T-helper 1 cell (primary cell): ENCODE data around the gene DCAF8.
"Not testable (repeated sequence)": the region's sequence is repeated elsewhere in the genome, so short reads cannot be mapped to it uniquely, and the experiment has no call there.

Experiments used
- DNase-seq, 5 donors: peaks; one replicate each; pipeline ENCODE4 v3.0.0-alpha.2; 2012 to 2020
- total RNA-seq, 4 donors: gene quantifications; one replicate each; lab custom pipeline; 2026; lab: John Stamatoyannopoulos, UW

Gene DCAF8
- 65.4 to 108 (median 97.2) reads per million in 4 donors for total RNA-seq

- peak; percentile 93 to 98 (median 96) for DNase-seq
Observed at GRCh38 chr1:160261893-160262794, at the start of gene DCAF8. DCAF8 (minus strand) TSS chr1:160262549; CDS start chr1:160244008, 18,541 bp downstream.

GRCh38 chr1:160309571-160309970 is 47.2 kb upstream of the DCAF8 start:
- no peak for DNase-seq

GRCh38 chr1:160309185-160309557 is 46.8 kb upstream of the DCAF8 start:
- DNase-seq: no peak

GRCh38 chr1:160308451-160309184 is 46.3 kb upstream of the DCAF8 start:
- DNase-seq: no peak

- no peak for DNase-seq
Observed at GRCh38 chr1:160307118-160307791, 44.9 kb upstream of the DCAF8 start.

GRCh38 chr1:160300173-160300572 is 37.8 kb upstream of the DCAF8 start:
- DNase-seq: no peak

GRCh38 chr1:160296036-160296435 is 33.7 kb upstream of the DCAF8 start:
- DNase-seq: no peak

GRCh38 chr1:160293020-160293968 is 30.9 kb upstream of the DCAF8 start:
- no peak for DNase-seq

GRCh38 chr1:160291248-160292220 is 29.2 kb upstream of the DCAF8 start:
- DNase-seq: peak; percentile 17 to 73 (median 61)

- not testable (repeated sequence) for DNase-seq
Observed at GRCh38 chr1:160287769-160288168, 25.4 kb upstream of the DCAF8 start.

- no peak for DNase-seq
Observed at GRCh38 chr1:160285506-160285905, 23.2 kb upstream of the DCAF8 start.

- DNase-seq: peak; percentile 78 to 92 (median 89)
Observed at GRCh38 chr1:160284782-160285344, 22.5 kb upstream of the DCAF8 start, which contains the start of gene PEX19. PEX19 (minus strand) TSS chr1:160285133; CDS start chr1:160285124, 9 bp downstream.

GRCh38 chr1:160284220-160284781 is 22.0 kb upstream of the DCAF8 start:
- peak in 1 of 5 donors; percentile 17 for DNase-seq

- DNase-seq: no peak
Observed at GRCh38 chr1:160282807-160283206, 20.5 kb upstream of the DCAF8 start.

- DNase-seq: no peak
Observed at GRCh38 chr1:160277987-160278386, 15.6 kb upstream of the DCAF8 start.

GRCh38 chr1:160277330-160277729 is 15.0 kb upstream of the DCAF8 start:
- DNase-seq: no peak

GRCh38 chr1:160271025-160271424 is 8.7 kb upstream of the DCAF8 start:
- no peak for DNase-seq

GRCh38 chr1:160267284-160267991 is 5.1 kb upstream of the DCAF8 start:
- DNase-seq: no peak

- DNase-seq: no peak
Observed at GRCh38 chr1:160264795-160265307, 2.5 kb upstream of the DCAF8 start.
